HepG2 (cell line): Measurements from ENCODE around the gene ZNF511. TPM values are rescaled to one million over a fixed set of nuclear protein-coding genes. Genes with fewer than 3 reads are reported as not detected.

ENCODE experiments used
- FOXK2 ChIP-seq: fragments of 450-650 bp; IDR thresholded peaks from 2 replicates; pipeline ENCODE4 v1.6.1; 2016
- FOXP1 ChIP-seq, 2 experiments: fragments of 450-650 bp in 1 of 2; IDR thresholded peaks; 2 replicates each; pipeline ENCODE4 v1.6.1; 2017 to 2018; ENCODE audit warnings: antibody characterized with exemption in 1 of 2
- GATA4 ChIP-seq: sonication (generic); IDR thresholded peaks from 2 replicates; pipeline ENCODE4 v1.6.1; 2016; ENCODE audit warnings: antibody characterized with exemption, low read depth, borderline replicate concordance
- GMEB2 ChIP-seq: IDR thresholded peaks from 2 replicates; pipeline ENCODE4 v1.6.1; 2016; ENCODE audit warnings: missing biosample characterization, missing genetic modification reagents, low read depth
- HCFC1 ChIP-seq: fragments of 150-350 bp; IDR thresholded peaks from 2 replicates; pipeline ENCODE4 v1.6.1; 2014; ENCODE audit warnings: low read depth, low read length
- HES4 ChIP-seq: sonication (generic); formaldehyde crosslinking; IDR thresholded peaks from 2 replicates; pipeline ENCODE4 v1.9.0; 2021; ENCODE audit warnings: mild to moderate bottlenecking, missing genetic modification reagents, borderline replicate concordance
- HOXA9 ChIP-seq: sonication (generic); formaldehyde crosslinking; IDR thresholded peaks from 2 replicates; pipeline ENCODE4 v1.8.1; 2022; ENCODE audit warnings: missing genetic modification reagents, mild to moderate bottlenecking, moderate library complexity, borderline replicate concordance
- HOXD1 ChIP-seq: sonication (generic); formaldehyde crosslinking; IDR thresholded peaks from 2 replicates; pipeline ENCODE4 v1.5.0; 2020; ENCODE audit warnings: missing genetic modification reagents
- RXRA ChIP-seq: sonication (generic); formaldehyde crosslinking; IDR thresholded peaks from 2 replicates; pipeline ENCODE4 v1.5.1; 2020; ENCODE audit warnings: missing genetic modification reagents
- SIX1 ChIP-seq: sonication (generic); formaldehyde crosslinking; IDR thresholded peaks from 2 replicates; pipeline ENCODE4 v1.4.0; 2020; ENCODE audit warnings: missing genetic modification reagents, borderline replicate concordance
- ZFP90 ChIP-seq: sonication (generic); formaldehyde crosslinking; IDR thresholded peaks from 2 replicates; pipeline ENCODE4 v1.8.0; 2022; ENCODE audit warnings: missing genetic modification reagents, mild to moderate bottlenecking, inconsistent platforms, borderline replicate concordance
- ZKSCAN8 ChIP-seq: IDR thresholded peaks from 2 replicates; pipeline ENCODE4 v1.6.1; 2016; ENCODE audit warnings: borderline replicate concordance, missing genetic modification reagents, missing compliant biosample characterization
- ZNF10 ChIP-seq: sonication (generic); formaldehyde crosslinking; IDR thresholded peaks from 2 replicates; pipeline ENCODE4 v1.4.0; 2020; ENCODE audit warnings: mild to moderate bottlenecking, low read depth, missing genetic modification reagents, borderline replicate concordance
- ZNF234 ChIP-seq: sonication (generic); formaldehyde crosslinking; conservative IDR thresholded peaks from 2 replicates; pipeline ENCODE4 v1.5.1; 2020; ENCODE audit warnings: mild to moderate bottlenecking, missing genetic modification reagents
- ZNF281 ChIP-seq: sonication (generic); formaldehyde crosslinking; IDR thresholded peaks from 2 replicates; pipeline ENCODE4 v1.4.0; 2020; ENCODE audit warnings: missing genetic modification reagents, borderline replicate concordance
- ZNF501 ChIP-seq: sonication (generic); formaldehyde crosslinking; IDR thresholded peaks from 2 replicates; pipeline ENCODE4 v1.5.1; 2020; ENCODE audit warnings: mild to moderate bottlenecking, moderate library complexity, missing genetic modification reagents
- polyA plus RNA-seq, 8 experiments: library from polyadenylated mRNA; depleted of rRNA in 3 of 8; stranded (reverse) in 7 of 8; unstranded in 1 of 8; fragments of >200 nt; fragmentation: Illumina TruSeq in 4 of 8; extraction: Trizol in 4 of 8; gene quantifications; 2 replicates each; pipeline versions ENCODE4 v1.2.1 to v1.2.3, GENCODE V29; 2011 to 2016; ENCODE audit warnings: low read depth in 4 of 8, missing spikeins in 1 of 8, mixed read lengths in 1 of 8; ENCODE audit not compliant: insufficient read depth in 1 of 8
- total RNA-seq, 5 experiments: library from RNA; depleted of rRNA; stranded (reverse); fragments of >200 nt; fragmentation: Illumina TruSeq; extraction: Trizol; gene quantifications; 2 replicates each; pipeline ENCODE4 v1.2.3, GENCODE V29; 2016; ENCODE audit warnings: low read depth in 1 of 5
- TF ChIP-seq, protein P1 (sequence below): sonication (generic); formaldehyde crosslinking; IDR thresholded peaks from 2 replicates; pipeline ENCODE4 v1.4.0; 2020; ENCODE audit warnings: missing genetic modification reagents

ZNF511 gene
- total and polyA plus RNA-seq, 2 of the 13 experiments (the other 11 are each of a cell fraction or from before 2014, with no cell fraction given): 35.6 to 66.4 TPM

DNA sequence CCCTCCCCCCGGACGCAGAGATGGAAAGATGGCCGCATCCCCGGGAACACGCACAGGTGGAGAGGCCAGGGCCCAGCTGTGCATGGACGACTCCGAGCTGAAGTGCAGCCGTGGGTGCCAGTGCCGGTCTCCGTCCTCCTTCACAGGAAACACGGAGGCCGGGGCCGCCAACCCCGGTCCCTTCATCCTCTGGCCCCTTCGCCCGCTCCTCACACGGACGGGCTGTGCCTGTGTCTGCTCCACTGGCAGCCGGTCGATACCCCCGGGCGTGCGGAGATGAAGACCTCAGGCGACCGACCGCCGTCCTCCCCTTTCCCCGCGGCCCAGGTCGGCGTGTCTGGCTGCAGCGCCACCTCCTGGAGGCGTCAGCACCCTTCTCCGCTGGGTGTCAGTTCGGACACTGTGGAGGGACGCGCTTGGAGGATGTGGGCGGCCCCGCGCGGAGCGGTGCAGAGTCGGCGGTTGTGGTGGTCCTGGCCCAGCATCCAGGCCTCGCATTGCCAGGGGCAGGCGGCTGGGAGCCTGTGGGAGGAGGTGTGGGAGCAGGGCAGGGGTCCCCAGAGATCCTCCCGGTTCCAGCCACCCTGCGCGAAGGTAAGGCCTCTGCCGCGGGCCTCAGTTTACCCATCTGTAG lies 9.9 kb downstream of the ZNF511 start (continued):
- TF ChIP-seq ZKSCAN8: no peak
- TF ChIP-seq ZNF501 (CRISPR knock-in tag): 0 out of 2 replicates have a peak, but pooled peaks have one; percentile 28
- TF ChIP-seq GATA4: no peak
- no peak for TF ChIP-seq SIX1 (CRISPR knock-in tag)
- TF ChIP-seq HOXD1 (CRISPR knock-in tag): no peak
- TF ChIP-seq ZNF10 (CRISPR knock-in tag): no peak
- TF ChIP-seq ZNF234 (CRISPR knock-in tag): no peak
- TF ChIP-seq HOXA9 (CRISPR knock-in tag): no peak
- no peak for TF ChIP-seq FOXK2
- no peak for TF ChIP-seq GMEB2
- TF ChIP-seq HCFC1: no peak
- TF ChIP-seq ZFP90: no peak
- TF ChIP-seq, protein P1, sequence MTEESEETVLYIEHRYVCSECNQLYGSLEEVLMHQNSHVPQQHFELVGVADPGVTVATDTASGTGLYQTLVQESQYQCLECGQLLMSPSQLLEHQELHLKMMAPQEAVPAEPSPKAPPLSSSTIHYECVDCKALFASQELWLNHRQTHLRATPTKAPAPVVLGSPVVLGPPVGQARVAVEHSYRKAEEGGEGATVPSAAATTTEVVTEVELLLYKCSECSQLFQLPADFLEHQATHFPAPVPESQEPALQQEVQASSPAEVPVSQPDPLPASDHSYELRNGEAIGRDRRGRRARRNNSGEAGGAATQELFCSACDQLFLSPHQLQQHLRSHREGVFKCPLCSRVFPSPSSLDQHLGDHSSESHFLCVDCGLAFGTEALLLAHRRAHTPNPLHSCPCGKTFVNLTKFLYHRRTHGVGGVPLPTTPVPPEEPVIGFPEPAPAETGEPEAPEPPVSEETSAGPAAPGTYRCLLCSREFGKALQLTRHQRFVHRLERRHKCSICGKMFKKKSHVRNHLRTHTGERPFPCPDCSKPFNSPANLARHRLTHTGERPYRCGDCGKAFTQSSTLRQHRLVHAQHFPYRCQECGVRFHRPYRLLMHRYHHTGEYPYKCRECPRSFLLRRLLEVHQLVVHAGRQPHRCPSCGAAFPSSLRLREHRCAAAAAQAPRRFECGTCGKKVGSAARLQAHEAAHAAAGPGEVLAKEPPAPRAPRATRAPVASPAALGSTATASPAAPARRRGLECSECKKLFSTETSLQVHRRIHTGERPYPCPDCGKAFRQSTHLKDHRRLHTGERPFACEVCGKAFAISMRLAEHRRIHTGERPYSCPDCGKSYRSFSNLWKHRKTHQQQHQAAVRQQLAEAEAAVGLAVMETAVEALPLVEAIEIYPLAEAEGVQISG (CRISPR knock-in tag): peak; percentile 81
- TF ChIP-seq ZNF281: no peak
- TF ChIP-seq FOXP1 (IDR thresholded peaks at IDR 0.05): no peak
- no peak for TF ChIP-seq FOXP1 (CRISPR knock-in tag; IDR thresholded peaks at IDR 0.05)
- no peak for TF ChIP-seq HES4
- TF ChIP-seq RXRA: peak; percentile 86
